CD4-positive, alpha-beta T cell treated with Interleukin-17A for 1 hour (primary cell): ENCODE results near the gene TPBGL.
A peak's percentile ranks its signal among the peaks of the same experiment; 100 is the strongest.

Experiments
- DNase-seq: peaks from one replicate; pipeline ENCODE4 v3.0.0-alpha.2; 2020

The TPBGL gene, protein sequence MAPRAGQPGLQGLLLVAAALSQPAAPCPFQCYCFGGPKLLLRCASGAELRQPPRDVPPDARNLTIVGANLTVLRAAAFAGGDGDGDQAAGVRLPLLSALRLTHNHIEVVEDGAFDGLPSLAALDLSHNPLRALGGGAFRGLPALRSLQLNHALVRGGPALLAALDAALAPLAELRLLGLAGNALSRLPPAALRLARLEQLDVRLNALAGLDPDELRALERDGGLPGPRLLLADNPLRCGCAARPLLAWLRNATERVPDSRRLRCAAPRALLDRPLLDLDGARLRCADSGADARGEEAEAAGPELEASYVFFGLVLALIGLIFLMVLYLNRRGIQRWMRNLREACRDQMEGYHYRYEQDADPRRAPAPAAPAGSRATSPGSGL

DNA sequence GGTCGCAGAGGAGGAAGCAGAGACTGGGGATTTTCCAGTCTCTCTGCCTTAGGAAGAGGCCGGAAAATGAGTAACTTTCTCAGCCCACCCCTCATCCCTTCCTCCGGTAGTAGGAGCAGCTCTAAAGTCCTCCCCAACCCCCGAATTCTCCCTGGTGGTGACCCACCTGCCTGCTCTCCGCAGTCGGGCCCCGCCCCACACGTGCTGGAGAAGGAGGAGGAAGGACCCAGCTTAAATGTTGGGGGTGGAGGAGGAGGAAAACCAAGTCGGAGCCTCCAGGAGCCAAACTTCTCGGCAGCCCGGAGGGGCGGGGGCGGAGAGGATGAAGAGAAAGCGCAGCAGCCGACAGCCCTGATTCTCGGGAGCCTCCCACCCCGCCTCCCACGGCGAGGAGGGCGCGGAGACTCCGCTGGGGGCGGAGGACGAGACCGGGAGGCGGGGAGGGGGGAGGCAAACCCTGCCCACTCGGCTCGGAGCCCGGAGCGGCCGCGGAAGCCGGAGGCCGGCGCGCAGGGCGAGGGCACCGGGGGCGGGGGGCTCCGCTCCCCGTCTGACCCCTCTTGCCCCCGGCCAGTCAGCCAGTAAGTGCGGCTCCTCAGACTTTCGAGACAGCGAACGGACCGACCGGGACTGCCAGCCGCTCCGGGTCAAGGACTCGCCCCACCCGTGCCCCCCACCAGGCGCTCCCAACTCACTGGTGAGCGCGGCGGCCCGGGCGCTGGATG lies at the start of gene TPBGL:
Gene TPBGL (plus strand): TSS at position 464 of the 725 bp plus-strand sequence. CDS start 276 bp downstream, outside the sequence.
- DNase-seq = peak; percentile 5

DNA sequence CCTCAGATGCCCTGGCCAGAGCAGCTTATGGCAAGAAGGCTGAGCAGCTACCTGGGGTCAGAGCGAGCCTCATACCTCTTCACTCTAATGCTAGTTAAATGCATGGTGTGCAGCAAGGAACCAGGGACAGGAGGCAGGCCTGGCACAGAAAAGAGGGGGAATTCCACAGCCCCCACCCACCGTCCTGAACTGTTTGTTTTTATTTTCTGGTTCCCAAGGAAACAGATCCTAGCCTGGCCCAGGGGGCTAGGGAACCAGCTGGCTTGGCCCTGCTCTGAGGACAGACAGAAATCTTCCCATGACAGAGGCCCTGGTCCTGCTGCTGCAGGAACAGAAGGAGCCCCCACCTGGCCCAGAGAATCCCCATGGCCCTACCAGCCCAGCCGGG lies 49.2 kb upstream of the TPBGL start:
- no peak for DNase-seq

DNA sequence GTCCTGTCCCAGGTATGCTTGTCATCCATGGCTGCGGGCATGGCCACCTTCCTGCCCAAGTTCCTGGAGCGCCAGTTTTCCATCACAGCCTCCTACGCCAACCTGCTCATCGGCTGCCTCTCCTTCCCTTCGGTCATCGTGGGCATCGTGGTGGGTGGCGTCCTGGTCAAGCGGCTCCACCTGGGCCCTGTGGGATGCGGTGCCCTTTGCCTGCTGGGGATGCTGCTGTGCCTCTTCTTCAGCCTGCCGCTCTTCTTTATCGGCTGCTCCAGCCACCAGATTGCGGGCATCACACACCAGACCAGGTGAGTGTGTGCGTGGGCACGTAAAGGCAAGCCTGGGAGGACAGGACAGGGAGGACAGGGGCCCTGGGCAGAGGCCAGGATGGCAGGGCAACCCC lies 47.3 kb upstream of the TPBGL start:
- no peak for DNase-seq

DNA sequence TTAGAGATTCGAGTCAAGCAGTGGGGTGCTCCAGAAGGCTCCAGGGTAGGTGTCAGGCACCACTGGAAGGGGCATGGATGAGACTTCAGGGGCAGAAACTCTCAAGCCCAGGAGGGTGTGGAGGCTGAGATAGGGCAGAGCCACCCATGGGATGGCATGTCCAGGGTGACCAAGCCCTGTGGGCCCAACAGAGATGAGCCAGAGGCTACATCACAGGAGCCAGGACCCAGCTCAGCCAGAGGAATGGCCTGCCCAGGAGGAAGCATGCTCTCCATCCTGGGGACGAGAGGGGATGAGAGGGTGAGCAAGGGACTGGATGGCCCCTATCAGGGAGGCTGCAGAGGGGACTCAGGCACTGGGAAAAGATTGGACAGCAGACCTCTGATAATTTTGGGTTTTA lies 46.9 kb upstream of the TPBGL start:
- DNase-seq = no peak

DNA sequence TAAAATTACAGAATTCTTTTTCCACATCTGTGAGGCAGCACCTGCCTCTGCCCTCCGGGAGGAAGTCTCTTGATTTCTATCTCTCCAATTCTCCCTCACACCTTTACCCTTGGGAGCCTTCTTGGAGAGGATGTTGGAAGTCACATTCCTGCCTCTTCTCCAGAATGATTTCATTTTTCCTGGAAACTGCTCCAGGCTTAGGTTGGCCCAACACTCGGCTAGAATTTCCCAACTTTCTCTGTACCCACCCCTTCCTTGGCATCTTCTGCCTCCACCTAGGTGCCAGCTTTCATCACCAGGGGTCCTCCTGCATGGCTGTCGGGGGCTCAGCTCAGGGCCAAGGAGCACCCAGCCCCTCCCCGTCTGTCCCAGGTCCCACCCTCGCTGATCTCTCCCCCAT lies 46.4 kb upstream of the TPBGL start:
- no peak for DNase-seq

DNA sequence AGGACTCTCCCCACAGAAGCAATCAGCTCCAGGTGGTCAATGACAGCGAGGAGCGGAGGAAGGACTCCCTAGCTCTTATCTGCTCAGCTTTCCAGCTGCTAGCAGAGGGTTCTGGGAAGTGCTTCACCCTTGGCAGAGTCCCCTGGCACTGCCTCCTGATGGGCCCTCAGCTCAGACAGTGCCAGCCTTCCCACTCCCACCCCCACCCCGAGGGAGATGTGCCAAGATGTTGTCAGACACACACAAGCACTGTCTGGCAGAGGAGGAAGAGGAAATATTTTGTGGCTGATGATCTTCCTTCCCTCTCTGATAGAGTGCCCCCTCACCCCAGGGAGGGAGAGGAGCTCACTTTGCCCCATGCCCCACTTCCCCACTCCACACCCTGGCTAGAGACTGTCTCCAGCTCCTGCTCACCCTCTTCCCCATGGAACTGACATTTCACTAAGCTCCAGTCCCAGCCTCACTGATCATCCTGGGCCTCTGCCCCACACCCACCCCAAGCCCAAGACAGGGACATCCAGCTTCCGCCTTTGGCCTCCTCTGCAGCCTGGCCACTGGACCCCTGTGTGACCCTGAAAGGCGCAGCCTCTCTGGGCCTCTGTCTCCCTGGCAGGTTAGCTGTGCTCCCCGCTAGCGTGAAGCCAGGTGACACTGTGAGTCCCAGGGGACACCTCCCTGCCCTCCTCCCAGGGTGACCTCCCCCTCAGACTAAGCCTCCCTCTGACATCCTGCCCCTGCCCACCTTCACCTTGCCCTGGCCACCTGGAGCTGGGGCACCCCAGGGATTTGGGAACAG lies 45.2 kb upstream of the TPBGL start:
- no peak for DNase-seq

DNA sequence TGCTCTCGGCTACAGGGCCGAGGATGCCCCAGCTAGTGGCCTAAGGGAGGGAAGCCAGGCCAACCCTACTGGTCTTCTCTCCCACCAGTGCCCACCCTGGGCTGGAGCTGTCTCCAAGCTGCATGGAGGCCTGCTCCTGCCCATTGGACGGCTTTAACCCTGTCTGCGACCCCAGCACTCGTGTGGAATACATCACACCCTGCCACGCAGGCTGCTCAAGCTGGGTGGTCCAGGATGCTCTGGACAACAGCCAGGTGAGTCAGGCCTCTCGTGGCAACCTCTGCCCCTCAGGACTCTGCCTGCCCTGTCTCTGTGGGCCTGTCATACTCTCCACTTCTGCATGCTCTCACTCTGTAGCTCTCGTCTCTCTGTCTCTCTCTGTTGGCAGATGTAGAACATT lies 44.1 kb upstream of the TPBGL start:
- no peak for DNase-seq

DNA sequence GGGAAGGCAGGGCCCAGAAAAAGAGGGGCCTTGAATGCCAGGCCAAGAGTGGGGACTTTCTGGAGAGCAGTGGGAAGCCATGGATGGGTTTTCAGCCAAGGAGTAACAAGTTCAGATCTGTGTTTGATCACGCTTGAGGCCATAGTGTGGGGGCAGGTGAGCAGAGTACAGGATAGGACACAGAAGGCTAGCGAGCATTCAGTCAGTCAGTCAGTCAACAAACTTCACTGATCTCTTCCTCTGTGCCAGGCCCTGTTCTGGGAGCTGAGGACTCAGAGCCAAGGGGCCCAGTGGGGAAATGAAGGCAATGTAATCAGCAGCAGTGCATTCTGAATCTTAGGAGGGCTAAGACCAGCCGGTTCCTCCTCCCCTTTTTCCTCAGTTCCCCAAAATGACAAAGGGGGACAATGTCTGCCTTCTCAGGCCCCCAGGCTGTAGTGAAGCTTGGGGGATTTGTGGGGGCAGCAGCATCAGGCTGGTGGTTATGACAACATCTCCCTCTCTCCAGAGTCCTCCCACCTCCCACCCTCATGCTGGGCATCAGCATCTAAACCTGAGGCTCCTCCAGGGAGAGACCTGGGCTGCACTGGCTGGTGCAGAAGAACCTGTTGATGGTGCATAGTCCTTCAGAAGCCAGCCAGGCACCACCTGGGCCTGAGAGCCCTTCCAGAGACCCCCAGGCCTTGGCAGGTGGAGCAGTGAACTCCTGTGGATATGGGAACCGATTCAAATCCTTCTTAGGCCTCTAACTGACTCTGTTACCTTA lies 42.9 kb upstream of the TPBGL start:
- DNase-seq = no peak

DNA sequence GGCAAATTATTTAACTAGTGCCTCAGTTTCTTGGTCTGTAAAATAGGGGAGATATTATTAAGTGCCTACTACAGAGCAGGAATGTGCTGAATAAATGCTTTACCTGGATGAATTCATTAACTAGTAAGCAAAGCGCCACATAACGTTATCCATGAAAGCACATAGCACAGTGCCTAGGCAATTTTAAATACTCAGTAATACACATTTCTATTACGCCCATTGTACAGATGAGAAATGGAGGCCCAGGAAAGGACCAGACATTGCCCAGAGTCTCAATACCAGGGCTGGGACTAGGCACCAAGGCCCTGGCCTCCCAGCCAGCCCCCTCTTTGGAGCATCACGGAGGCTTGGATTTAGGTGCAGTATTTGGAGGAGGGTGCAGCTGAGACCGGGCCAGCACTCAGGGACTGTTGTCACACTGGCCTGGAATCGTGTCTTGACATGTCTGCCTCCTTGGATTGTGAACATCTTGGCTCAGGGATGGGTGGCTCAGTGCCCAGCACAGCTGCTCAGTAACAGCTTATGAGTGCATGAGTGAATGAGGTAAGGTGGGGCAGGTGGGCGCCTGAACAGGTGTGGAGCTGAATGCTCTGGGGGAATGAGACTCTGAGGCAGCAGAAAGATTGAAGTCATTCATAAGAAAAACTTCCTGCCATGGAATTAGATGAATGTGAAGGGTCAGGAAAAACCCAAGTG lies 42.1 kb upstream of the TPBGL start:
- DNase-seq = no peak

DNA sequence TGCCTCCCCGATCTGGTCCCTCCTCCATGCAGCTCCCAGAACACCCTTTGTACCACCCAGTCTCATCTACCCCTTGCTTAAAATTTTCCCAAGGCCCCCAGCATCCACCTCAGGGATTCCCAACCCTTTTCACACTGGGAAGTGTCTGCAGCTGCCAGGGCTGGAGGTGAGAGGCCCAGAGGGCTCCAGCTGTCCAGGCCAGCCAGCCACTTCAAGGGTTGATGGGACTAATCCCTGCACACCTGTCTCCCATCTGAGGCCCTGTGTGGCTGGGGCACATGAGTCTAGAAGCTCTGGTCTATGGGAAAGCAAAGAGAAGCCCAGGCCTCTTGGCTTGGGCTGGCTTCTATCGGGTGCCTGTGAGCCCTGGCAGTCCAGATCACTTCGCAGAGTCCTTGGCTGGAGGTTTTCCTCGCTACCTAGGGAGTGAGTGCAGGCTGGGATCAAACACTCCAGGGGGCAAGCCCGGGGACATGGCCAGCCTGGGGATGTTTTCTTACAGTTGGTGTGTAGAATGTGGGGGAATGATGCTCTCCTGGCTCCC lies 41.1 kb upstream of the TPBGL start:
- DNase-seq = no peak

DNA sequence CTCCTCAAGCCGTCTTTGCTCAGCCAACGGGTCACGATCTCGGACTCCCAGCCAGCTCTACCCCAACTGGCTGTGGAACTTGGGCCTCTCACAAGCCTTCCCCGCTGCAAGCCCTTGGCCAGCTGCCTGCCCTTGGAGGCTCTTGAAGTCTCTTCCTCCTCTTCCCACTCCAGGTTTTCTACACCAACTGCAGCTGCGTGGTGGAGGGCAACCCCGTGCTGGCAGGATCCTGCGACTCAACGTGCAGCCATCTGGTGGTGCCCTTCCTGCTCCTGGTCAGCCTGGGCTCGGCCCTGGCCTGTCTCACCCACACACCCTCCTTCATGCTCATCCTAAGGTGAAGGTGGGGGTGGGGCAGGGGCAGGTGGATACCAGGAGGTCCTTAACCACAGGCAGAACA lies 40.5 kb upstream of the TPBGL start:
- no peak for DNase-seq

DNA sequence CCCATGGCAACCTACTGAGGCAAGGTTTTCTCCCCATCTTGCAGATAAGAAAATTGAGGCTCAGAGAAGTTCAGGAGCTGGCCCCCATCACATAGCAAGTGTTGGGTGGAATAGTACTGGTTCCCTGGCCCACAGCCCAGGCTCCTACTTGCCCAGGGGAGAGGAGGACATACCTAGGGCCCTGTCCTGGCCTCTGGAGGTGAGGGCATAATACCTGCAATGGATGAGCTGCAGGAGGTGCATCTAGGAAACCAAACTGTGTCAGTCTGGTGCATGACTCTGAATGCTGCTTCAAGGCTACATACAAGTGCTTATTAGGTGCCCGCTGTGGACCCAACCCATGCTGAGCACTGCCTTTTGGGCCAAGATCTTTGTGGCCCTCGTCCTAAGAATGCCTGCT lies 40.0 kb upstream of the TPBGL start:
- no peak for DNase-seq

DNA sequence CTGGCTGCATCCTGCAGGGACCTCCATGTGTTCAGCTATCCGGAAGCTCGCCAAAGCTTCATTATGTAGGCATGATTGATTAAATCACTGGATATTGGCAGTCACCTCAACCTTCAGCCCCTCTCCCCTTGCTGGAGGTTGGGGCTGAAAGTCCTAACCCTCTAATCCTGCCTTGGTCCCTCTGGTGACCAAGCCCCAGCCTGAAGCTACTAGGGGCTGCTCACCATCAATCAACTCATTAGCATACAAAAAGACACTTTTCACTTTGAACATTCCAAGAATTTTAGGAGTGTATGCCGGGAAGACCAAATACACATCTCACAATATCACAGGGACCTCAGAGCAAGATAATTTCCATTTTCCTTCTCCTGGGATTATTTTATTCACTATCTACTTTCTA lies 38.8 kb upstream of the TPBGL start:
- DNase-seq = no peak

DNA sequence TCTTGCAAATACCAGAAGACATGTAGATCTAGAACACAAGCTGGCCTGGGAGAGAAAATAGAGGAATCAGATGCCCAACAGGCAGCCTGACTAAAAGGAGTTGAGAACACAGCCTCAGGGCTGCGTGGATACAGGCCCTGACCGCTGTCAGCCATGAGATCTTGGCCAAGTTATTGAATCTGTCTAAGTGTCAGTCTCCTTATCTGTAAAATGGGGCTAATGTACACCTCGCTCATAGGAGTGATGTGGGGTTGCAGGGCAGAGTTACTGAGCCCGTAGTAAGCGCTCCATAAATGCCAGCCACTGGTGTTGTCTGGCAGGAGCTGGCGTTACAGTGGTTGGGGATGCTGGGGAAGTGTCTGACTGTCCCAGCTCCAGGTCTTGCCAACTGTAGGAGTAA lies 38.4 kb upstream of the TPBGL start:
- no peak for DNase-seq

DNA sequence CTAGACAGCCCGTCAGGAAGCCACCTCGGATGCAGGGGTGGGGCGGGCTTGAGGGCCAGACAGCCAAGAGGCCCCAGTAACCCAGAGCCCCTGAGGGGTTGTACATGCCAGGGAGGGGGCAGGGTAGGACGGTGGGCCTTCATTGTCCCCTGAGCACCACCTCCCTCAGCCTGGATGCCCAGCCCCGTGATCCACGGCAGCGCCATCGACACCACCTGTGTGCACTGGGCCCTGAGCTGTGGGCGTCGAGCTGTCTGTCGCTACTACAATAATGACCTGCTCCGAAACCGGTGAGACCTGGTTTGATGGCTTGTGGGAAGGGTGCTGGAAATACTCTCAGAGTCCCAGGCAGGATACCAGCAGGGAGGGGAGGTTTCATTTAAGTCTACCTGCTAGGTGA lies 37.4 kb upstream of the TPBGL start:
- DNase-seq = no peak

DNA sequence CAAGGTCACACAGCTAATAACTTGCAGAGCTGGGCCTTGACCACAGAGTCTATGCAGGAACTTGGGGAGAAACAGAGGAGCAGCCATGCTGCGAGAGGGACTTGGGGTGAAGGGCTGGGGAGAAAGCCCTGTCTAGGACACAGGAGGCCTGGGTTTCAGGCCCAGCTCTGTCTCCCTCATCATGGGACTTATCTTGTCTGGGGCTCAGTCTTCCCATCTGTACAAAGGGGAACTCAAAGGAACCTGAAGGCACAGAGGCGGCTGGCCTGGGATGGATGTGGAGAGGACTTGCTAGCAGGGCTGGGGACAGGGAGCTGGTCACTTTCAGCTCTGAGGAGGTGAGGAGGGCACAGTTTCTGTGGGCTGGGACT lies 36.9 kb upstream of the TPBGL start:
- no peak for DNase-seq

DNA sequence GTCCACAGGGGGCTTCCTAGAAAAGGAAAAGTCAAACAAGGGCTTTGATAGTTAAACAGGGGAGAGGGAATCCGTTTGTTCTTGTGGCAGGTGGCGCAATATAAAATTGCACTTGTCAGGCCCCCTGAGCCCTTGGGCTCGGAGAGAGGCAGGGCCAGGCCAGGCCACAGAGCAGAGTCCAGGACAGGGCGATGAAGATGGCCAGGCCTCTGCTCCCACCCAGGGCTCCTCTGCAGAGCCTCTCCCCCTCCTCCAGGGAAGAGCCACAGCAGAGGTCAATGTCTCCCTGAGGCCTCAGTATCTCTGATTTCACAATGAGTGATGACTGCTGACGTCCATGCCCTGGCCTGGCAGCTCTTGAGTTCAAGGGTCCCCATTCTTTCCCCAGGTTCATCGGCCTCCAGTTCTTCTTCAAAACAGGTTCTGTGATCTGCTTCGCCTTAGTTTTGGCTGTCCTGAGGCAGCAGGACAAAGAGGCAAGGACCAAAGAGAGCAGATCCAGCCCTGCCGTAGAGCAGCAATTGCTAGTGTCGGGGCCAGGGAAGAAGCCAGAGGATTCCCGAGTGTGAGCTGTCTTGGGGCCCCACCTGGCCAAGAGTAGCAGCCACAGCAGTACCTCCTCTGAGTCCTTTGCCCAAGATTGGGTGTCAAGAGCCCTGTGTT lies 36.4 kb upstream of the TPBGL start:
- no peak for DNase-seq

DNA sequence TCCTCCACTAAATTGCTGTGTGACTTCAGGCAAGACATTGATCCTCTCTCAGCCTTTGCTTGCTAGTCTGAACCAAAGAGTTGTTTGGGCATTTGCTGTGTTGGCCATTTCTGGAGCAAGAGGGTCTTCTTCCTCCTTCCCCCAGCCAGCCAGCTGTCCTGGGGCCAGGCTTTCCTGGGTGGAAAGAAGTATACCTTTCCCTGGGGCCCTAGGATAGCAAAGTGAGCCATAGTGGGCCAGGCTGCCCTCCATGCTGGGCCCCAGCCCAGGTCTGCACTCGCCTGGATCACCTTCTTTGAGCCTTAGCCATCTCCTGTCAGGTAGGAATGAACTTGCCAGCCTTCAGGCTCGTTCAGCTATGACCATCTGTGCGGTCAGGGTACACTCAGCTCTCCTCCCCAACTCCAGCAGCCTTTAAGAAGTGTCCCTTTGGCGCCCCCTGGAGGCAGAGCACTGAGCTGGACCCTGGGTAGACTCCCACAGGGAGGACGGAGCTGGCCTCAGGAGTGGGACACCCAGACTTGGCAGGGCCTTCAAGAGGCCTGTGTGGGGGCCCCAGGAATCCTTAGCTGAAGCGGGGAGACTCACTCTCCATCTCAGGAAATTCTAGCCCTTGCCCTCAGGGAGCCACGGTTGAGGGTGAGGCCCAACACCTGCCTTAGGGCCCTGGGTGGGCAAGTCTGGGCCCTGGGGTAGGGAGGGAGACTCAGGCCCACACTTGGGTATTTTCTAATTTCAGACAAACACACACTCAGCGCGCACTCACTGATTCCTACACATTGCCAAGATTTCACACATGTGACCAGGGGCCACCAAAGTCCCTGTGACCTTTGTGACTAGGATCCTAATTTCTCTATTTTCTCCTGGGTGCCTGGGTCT lies 35.6 kb upstream of the TPBGL start:
- DNase-seq = peak; percentile 80

DNA sequence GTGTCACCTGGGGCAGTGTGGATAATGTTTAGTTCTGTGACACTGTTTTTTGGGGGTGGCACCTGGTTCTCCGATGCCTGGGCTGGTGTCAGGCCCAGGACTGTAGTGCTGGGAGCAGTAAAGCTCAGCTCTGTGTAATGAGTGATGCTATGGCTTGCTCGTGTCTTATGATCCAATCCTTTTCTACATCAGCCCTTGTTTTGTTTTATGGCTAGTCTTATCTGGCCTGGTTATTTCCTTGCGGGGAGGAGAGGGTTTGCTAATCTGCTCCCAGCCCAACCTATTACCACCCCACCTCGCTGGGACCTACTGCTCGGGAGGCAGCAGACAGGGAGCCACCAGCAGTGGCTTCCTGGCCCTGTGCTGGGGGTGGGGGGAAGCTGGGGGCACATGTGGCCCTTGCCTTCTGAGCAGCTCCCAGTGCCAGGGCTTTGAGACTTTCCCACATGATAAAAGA lies 35.0 kb upstream of the TPBGL start:
- DNase-seq = no peak

DNA sequence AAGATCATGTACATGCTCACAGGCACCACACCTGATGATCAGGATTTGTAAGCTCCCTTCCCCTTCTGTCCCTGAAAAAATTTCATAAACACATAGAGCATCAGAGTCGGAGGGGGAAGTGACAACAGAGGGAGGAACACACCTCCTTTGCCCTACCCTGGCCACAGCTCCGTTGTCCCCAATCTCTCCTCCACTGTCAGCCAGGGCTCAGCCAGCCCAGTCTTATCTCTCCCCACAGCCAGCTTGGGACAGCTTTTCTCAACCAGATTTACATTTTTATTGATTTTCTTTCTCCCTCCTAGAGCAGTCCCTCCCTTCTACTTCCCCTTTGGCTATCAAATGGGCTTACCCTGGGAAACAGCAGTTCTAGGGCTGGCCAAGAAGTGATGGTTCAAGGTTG lies 32.1 kb upstream of the TPBGL start:
- DNase-seq = no peak
